K562 (cell line): ENCODE results near the gene PPP1R12C. TPM values are rescaled to one million over a fixed set of nuclear protein-coding genes. Genes with fewer than 3 reads are reported as not detected.
A peak's percentile ranks its signal among the peaks of the same experiment; 100 is the strongest.

Experiments used
- CEBPB ChIP-seq: fragments of 450-650 bp; IDR thresholded peaks from 2 replicates; pipeline ENCODE4 v1.6.1; 2016; ENCODE audit warnings: missing genetic modification characterization, missing compliant biosample characterization
- E2F5 ChIP-seq: sonication (generic); formaldehyde crosslinking; IDR thresholded peaks from 2 replicates; pipeline ENCODE4 v1.8.0; 2022; ENCODE audit warnings: mild to moderate bottlenecking, missing genetic modification reagents
- GATAD2A ChIP-seq: fragments of 450-650 bp; IDR thresholded peaks from 2 replicates; pipeline ENCODE4 v1.6.1; 2017
- GTF2F1 ChIP-seq: IDR thresholded peaks from 2 replicates; pipeline ENCODE4 v1.6.1; 2011; ENCODE audit warnings: low read depth, low read length, improper control_type of control experiment
- IRF9 ChIP-seq: fragments of 450-650 bp; IDR thresholded peaks from 2 replicates; pipeline ENCODE4 v1.6.1; 2016; ENCODE audit warnings: missing biosample characterization, missing genetic modification characterization
- NR3C1 ChIP-seq: sonication (generic); formaldehyde crosslinking; IDR thresholded peaks from 2 replicates; pipeline ENCODE4 v1.8.1; 2022; ENCODE audit warnings: missing genetic modification reagents
- NUFIP1 ChIP-seq: fragments of 450-650 bp; IDR thresholded peaks from 2 replicates; pipeline ENCODE4 v1.6.1; 2018; ENCODE audit not compliant: partially characterized antibody
- POLR3A ChIP-seq: IDR thresholded peaks from 2 replicates; pipeline ENCODE4 v1.6.1; 2011; ENCODE audit warnings: borderline replicate concordance, mild to moderate bottlenecking, moderate library complexity; ENCODE audit not compliant: insufficient read length, insufficient read depth; ENCODE audit errors: extremely low read depth
- RFX7 ChIP-seq: fragments of 250-450 bp; sonication (Bioruptor Pico); IDR thresholded peaks from 2 replicates; pipeline ENCODE4 v1.5.1; 2021; ENCODE audit warnings: mild to moderate bottlenecking
- SIX5 ChIP-seq, 2 experiments: IDR thresholded peaks; 2 replicates each; pipeline ENCODE4 v1.6.1; 2011; ENCODE audit warnings: low read length in 2 of 2, borderline replicate concordance in 1 of 2, low read depth in 1 of 2, mild to moderate bottlenecking in 1 of 2, moderate library complexity in 1 of 2; ENCODE audit not compliant: insufficient read depth in 1 of 2
- SREBF2 ChIP-seq: sonication (generic); formaldehyde crosslinking; IDR thresholded peaks from 2 replicates; pipeline ENCODE4 v1.4.0; 2020; ENCODE audit warnings: mild to moderate bottlenecking, missing genetic modification reagents
- TEAD2 ChIP-seq: fragments of 450-650 bp; IDR thresholded peaks from 2 replicates; pipeline ENCODE4 v1.6.1; 2016; ENCODE audit warnings: missing genetic modification characterization, control low read depth, missing compliant biosample characterization
- ZBTB1 ChIP-seq: sonication (generic); formaldehyde crosslinking; IDR thresholded peaks from 2 replicates; pipeline ENCODE4 v1.8.1; 2023; ENCODE audit warnings: missing genetic modification reagents, low read depth, mild to moderate bottlenecking, borderline replicate concordance
- ZFP30 ChIP-seq: fragments of 250-450 bp; sonication (Bioruptor Pico); IDR thresholded peaks from 2 replicates; pipeline ENCODE4 v1.8.0; 2022; ENCODE audit warnings: moderate library complexity, mild to moderate bottlenecking, inconsistent platforms, borderline replicate concordance
- ZNF263 ChIP-seq: sonication (generic); formaldehyde crosslinking; IDR thresholded peaks from 2 replicates; pipeline ENCODE4 v1.8.0; 2022; ENCODE audit warnings: mild to moderate bottlenecking, missing genetic modification reagents, borderline replicate concordance
- ZNF318 ChIP-seq, 2 experiments: fragments of 450-650 bp; IDR thresholded peaks; 2 replicates each; pipeline ENCODE4 v1.6.1; 2016; ENCODE audit warnings: mild to moderate bottlenecking in 2 of 2, borderline replicate concordance in 1 of 2, low read depth in 1 of 2, moderate library complexity in 1 of 2
- ZNF76 ChIP-seq: fragments of 250-450 bp; sonication (Bioruptor Pico); IDR thresholded peaks from 2 replicates; pipeline ENCODE4 v1.4.0; 2020; ENCODE audit warnings: mild to moderate bottlenecking, moderate library complexity, borderline replicate concordance
- polyA plus RNA-seq, 8 experiments: library from polyadenylated mRNA; depleted of rRNA in 4 of 8; stranded (reverse) in 5 of 8; unstranded in 3 of 8; fragments of >200 nt; fragmentation: Nextera tagmentation in 2 of 8; fragmentation: Illumina TruSeq in 1 of 8; extraction: Ambion mirVana in 2 of 8; extraction: Trizol in 1 of 8; gene quantifications; 2 replicates each; pipeline versions ENCODE4 v1.2.1 to v1.2.3, GENCODE V29; 2011 to 2014; ENCODE audit warnings: inconsistent platforms in 1 of 8, missing spikeins in 1 of 8
- total RNA-seq, 7 experiments: library from RNA; depleted of rRNA in 6 of 7; stranded (reverse); fragments of >200 nt in 6 of 7; fragmentation: Illumina TruSeq in 2 of 7; extraction: Trizol in 2 of 7; gene quantifications; 2 replicates each; pipeline versions ENCODE4 v1.2.1 to v1.2.3, GENCODE V29; 2011 to 2021; ENCODE audit warnings: low replicate concordance in 1 of 7

Gene PPP1R12C
- total and polyA plus RNA-seq, 9 of the 15 experiments (the other 6 are each of a cell fraction or from before 2014, with no cell fraction given): 1.8 to 136 (median 33.7) TPM

GRCh38 chr19:55158848-55159749, 41.7 kb upstream of the PPP1R12C start (continued):
- TF ChIP-seq ZNF318 (IDR thresholded peaks at IDR 0.05; ENCODE audit: borderline replicate concordance in 1 of 2, low read depth in 1 of 2) (no peak), ZNF76 (CRISPR knock-in tag) (no peak), SIX5 (IDR thresholded peaks at IDR 0.05; ENCODE audit: borderline replicate concordance in 1 of 2, insufficient read depth in 1 of 2, low read depth in 1 of 2, low read length in 2 of 2) (no peak), RFX7 (CRISPR knock-in tag) (no peak), ZBTB1 (CRISPR knock-in tag) (no peak), GTF2F1 (no peak), SREBF2 (no peak), GATAD2A (no peak), ZNF263 (peak; percentile 78; the same call in 1 of the 2 replicates), NR3C1 (CRISPR knock-in tag) (no peak), E2F5 (CRISPR knock-in tag) (no peak), CEBPB (tag) (no peak), POLR3A (no peak), TEAD2 (no peak), IRF9 (no peak), ZFP30 (CRISPR knock-in tag) (no peak), NUFIP1 (no peak)
